GM12878 (cell line): Measurements from ENCODE around the gene RTF1. TPM values are rescaled to one million over a fixed set of nuclear protein-coding genes. Genes with fewer than 3 reads are reported as not detected.

Source experiments
- ATAC-seq: fragments of 200-7000 bp; cut with Tn5 transposase; 3 replicates; pipeline ENCODE4 v1.9.1; 2020; ENCODE audit warnings: mild to moderate bottlenecking, moderate library complexity
- BruUV-seq: library from RNA; stranded (reverse); fragments of 400-500 nt; replicated peaks from 2 replicates; lab custom pipeline; 2021; lab: Mats Ljungman, UMichigan
- CTCF ChIA-PET: fragments of 300-600 bp; sonication (Branson Sonifier 250); formaldehyde crosslinking; extraction: SDS; loops from one replicate; lab custom pipeline; 2021; ENCODE audit warnings: inconsistent platforms; lab: Yijun Ruan, JAX
- POLR2A ChIA-PET: fragments of 350-600 bp; formaldehyde crosslinking; extraction: SDS; loops from one replicate; lab custom pipeline; 2021; ENCODE audit warnings: inconsistent platforms; lab: Charles Lee
- RAD21 ChIA-PET: fragments of 300-600 bp; sonication (Branson Sonifier 250); formaldehyde crosslinking; loops from one replicate; lab custom pipeline; 2023; ENCODE audit warnings: antibody characterized with exemption; ENCODE audit not compliant: unreplicated experiment; lab: Charles Lee
- SMC1A ChIA-PET: fragments of 300-600 bp; sonication (Branson Sonifier 250); formaldehyde crosslinking; loops from one replicate; lab custom pipeline; 2023; ENCODE audit not compliant: unreplicated experiment, uncharacterized antibody; lab: Charles Lee
- DNase-seq: peaks from one replicate; pipeline ENCODE4 v3.0.0-alpha.2; 2011; ENCODE audit warnings: low read depth, low spot score
- FAIRE-seq: peaks from 3 replicates; lab custom pipeline; 2011; peaks lifted over from hg19 to GRCh38; lab: Jason Lieb, UNC
- H2AFZ ChIP-seq: 2 replicates; pipeline ENCODE4 v1.6.0; 2011; ENCODE audit warnings: low read depth, low read length, control low read depth; ENCODE audit not compliant: control insufficient read depth
- H3K27ac ChIP-seq: 2 replicates; pipeline ENCODE4 v1.5.1; 2011; ENCODE audit warnings: control low read depth; ENCODE audit not compliant: control insufficient read depth, insufficient read depth
- H3K27me3 ChIP-seq, 2 experiments: replicated peaks in 1 of 2; 2 replicates each; pipeline versions ENCODE4 v1.6.0 to v1.6.1; 2011; ENCODE audit warnings: low read length in 1 of 2; ENCODE audit not compliant: control insufficient read depth in 2 of 2, insufficient read depth in 2 of 2
- H3K36me3 ChIP-seq, 2 experiments: 2 replicates each; pipeline ENCODE4 v1.5.1; 2011; ENCODE audit warnings: low read length in 1 of 2; ENCODE audit not compliant: control insufficient read depth in 2 of 2, insufficient read depth in 2 of 2
- H3K4me1 ChIP-seq: 2 replicates; pipeline ENCODE4 v1.6.1; 2011; ENCODE audit warnings: mild to moderate bottlenecking, low read length, moderate library complexity, mixed read lengths; ENCODE audit not compliant: control insufficient read depth, insufficient read depth
- H3K4me2 ChIP-seq: 2 replicates; pipeline ENCODE4 v1.6.0; 2011; ENCODE audit warnings: control low read depth; ENCODE audit not compliant: control insufficient read depth, insufficient read depth
- H3K4me3 ChIP-seq: fragments of 200-600 bp; sonication (generic); 2 replicates; pipeline ENCODE4 v1.5.1; 2016
- H3K79me2 ChIP-seq: 2 replicates; pipeline ENCODE4 v1.6.0; 2011; ENCODE audit warnings: low read length; ENCODE audit not compliant: control insufficient read depth, insufficient read depth
- H3K9ac ChIP-seq: 2 replicates; pipeline ENCODE4 v1.8.0; 2011; ENCODE audit warnings: low read length, control low read depth, mixed read lengths; ENCODE audit not compliant: control insufficient read depth, insufficient read depth
- H3K9me3 ChIP-seq: replicated peaks from 3 replicates; pipeline ENCODE4 v1.5.1; 2011; ENCODE audit warnings: mild to moderate bottlenecking, low read length; ENCODE audit not compliant: control insufficient read depth, insufficient read depth
- H4K20me1 ChIP-seq: 2 replicates; pipeline ENCODE4 v1.6.0; 2011; ENCODE audit not compliant: control insufficient read depth, insufficient read depth
- BACH1 ChIP-seq: fragments of 450-650 bp; IDR thresholded peaks from 2 replicates; pipeline ENCODE4 v1.6.1; 2017; ENCODE audit warnings: mild to moderate bottlenecking, borderline replicate concordance
- BMI1 ChIP-seq: fragments of 450-650 bp; IDR thresholded peaks from 2 replicates; pipeline ENCODE4 v1.6.1; 2016; ENCODE audit warnings: mild to moderate bottlenecking, moderate library complexity, borderline replicate concordance
- EED ChIP-seq: sonication (generic); IDR thresholded peaks from 2 replicates; pipeline ENCODE4 v1.6.1; 2016; ENCODE audit warnings: antibody characterized with exemption, low read depth
- EZH2 ChIP-seq: IDR thresholded peaks from 2 replicates; pipeline ENCODE4 v1.6.1; 2012; ENCODE audit warnings: low read depth, mild to moderate bottlenecking, control low read depth, inconsistent platforms, low read length, borderline replicate concordance; ENCODE audit not compliant: control insufficient read depth
- IRF5 ChIP-seq: fragments of 450-650 bp; IDR thresholded peaks from 2 replicates; pipeline ENCODE4 v1.6.1; 2017; ENCODE audit warnings: borderline replicate concordance
- MTA2 ChIP-seq: fragments of 450-650 bp; IDR thresholded peaks from 2 replicates; pipeline ENCODE4 v1.6.1; 2016; ENCODE audit warnings: low read depth, mild to moderate bottlenecking, moderate library complexity
- NR2C1 ChIP-seq: fragments of 450-650 bp; IDR thresholded peaks from 2 replicates; pipeline ENCODE4 v1.6.1; 2017; ENCODE audit warnings: antibody characterized with exemption, mild to moderate bottlenecking, moderate library complexity
- POLR2AphosphoS5 ChIP-seq: IDR thresholded peaks from 2 replicates; pipeline ENCODE4 v1.6.1; 2011; ENCODE audit warnings: mild to moderate bottlenecking, low read length, inconsistent platforms
- SMAD5 ChIP-seq: IDR thresholded peaks from 2 replicates; pipeline ENCODE4 v1.6.1; 2016; ENCODE audit warnings: antibody characterized with exemption, low read depth
- ZBED1 ChIP-seq: IDR thresholded peaks from 2 replicates; pipeline ENCODE4 v1.6.1; 2016; ENCODE audit warnings: borderline replicate concordance
- WGBS: methylation state at CpG from one replicate; pipeline ENCODE4 v1.1.6; 2016; ENCODE audit warnings: low lambda C conversion rate; ENCODE audit not compliant: insufficient replicate concordance, insufficient coverage; ENCODE audit errors: missing lambda C conversion rate; 5-methylcytosine and 5-hydroxymethylcytosine counted together
- in situ Hi-C: fragments of 300-500 bp; cut with MboI; formaldehyde crosslinking; loops from 9 replicates; pipeline ENCODE4 v1.14.3; 2018; ENCODE audit warnings: mixed read lengths
- intact Hi-C: fragments of 100-400 bp; cut with micrococcal nuclease; formaldehyde crosslinking; loops from one replicate; pipeline ENCODE4 v1.14.2; 2022; ENCODE audit not compliant: unreplicated experiment
- polyA plus RNA-seq, 11 experiments: library from polyadenylated mRNA; depleted of rRNA in 4 of 11; unstranded in 6 of 11; stranded (reverse) in 5 of 11; fragments of >200 nt; fragmentation: Nextera tagmentation in 4 of 11; fragmentation: Illumina TruSeq in 1 of 11; extraction: Ambion mirVana in 4 of 11; extraction: Trizol in 1 of 11; gene quantifications; 1 replicate in 1 of 11; 2 replicates in 10 of 11; pipeline versions ENCODE4 v1.2.1 to v1.2.3, GENCODE V29; 2011 to 2016; ENCODE audit warnings: inconsistent platforms in 2 of 11, missing spikeins in 2 of 11, low read depth in 1 of 11
- total RNA-seq, 4 experiments: library from RNA; depleted of rRNA in 3 of 4; stranded (reverse); fragments of >200 nt in 3 of 4; fragmentation: Illumina TruSeq in 1 of 4; extraction: Trizol in 1 of 4; gene quantifications; 2 replicates each; pipeline versions ENCODE4 v1.2.1 to v1.2.3, GENCODE V29; 2013 to 2021
- TF ChIP-seq, protein P1 (sequence below): fragments of 450-650 bp; IDR thresholded peaks from 2 replicates; pipeline ENCODE4 v1.6.1; 2018; ENCODE audit warnings: borderline replicate concordance, mild to moderate bottlenecking; ENCODE audit not compliant: partially characterized antibody

The RTF1 gene
- total and polyA plus RNA-seq, 10 of the 15 experiments (the other 5 are each of a cell fraction or from before 2014, with no cell fraction given), result 7.2 to 67.9 (median 32.3) TPM

DNA sequence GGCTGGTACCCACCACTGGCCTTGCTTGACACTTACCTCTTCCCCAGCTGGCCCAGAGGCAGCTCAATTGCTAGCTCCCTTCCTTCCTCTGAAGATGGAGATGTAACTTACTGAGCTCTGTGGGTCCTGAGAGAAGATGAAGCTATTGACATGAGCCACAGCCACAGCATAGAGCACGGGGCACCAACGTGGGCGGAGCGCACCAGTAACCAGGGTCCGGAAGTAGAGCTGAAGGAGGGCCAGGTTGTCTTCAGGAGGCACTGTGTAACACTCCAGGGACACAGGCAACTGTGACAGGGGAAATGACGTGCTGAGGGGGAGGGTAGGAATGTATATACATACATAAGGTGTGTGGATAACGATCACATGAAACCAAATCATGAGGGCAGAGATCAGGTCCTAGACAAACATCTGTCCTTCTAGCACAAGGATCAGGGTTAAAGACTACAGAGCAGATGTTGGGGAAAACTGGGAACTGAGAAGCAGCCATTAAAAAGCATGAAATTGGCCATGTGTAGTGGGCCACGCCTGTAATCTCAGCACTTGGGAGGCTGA is 101.1 kb downstream of the RTF1 start:
- H2AFZ ChIP-seq, result no peak overlapping the region
- H3K79me2 ChIP-seq, result no peaks in the 10 kb centered on the region
- peaks cover 0 to 3% of the 10 kb centered on the region in 2 experiments; a peak in 2 of 4 replicates for H3K27me3 ChIP-seq
- no peak for TF ChIP-seq SMAD5
- TF ChIP-seq EZH2, result no peak
- no peak for TF ChIP-seq NR2C1
- TF ChIP-seq POLR2AphosphoS5, result no peak
- TF ChIP-seq IRF5, result no peak
- in situ Hi-C loops, result no loop called here
- intact Hi-C loops, result no loop called here
- no peak overlapping the region for H3K4me2 ChIP-seq
- H4K20me1 ChIP-seq, result no peaks in the 10 kb centered on the region
- peaks cover 13% of the 10 kb centered on the region for H3K4me1 ChIP-seq
- no peaks in the 10 kb centered on the region for H3K9me3 ChIP-seq
- DNase-seq, result no peak
- no peak for FAIRE-seq
- ChIA-PET CTCF (interaction anchor here (4.9 kb wide), 1 partner anchor 52 kb away, joined by 17 read pairs; no protein-coding TSS in a partner anchor), POLR2A (interaction anchor here (0.6 kb wide), 1 partner anchor 189 kb away, joined by 13 read pairs; no protein-coding TSS in a partner anchor), SMC1A (interaction anchor here (0.5 to 1.9 kb wide), 2 partner anchors 52 to 84 kb away, joined by 3 to 4 read pairs; no protein-coding TSS in a partner anchor), RAD21 (no interaction called here)
- no peak for ATAC-seq
- no TSS peak for BruUV-seq
- no peak overlapping the region for H3K4me3 ChIP-seq
- peaks cover 0 to 3% of the 10 kb centered on the region in 2 experiments; a peak in 1 of 4 replicates for H3K36me3 ChIP-seq
- no peak overlapping the region for H3K27ac ChIP-seq
- 91% methylated on average over 8 of the region's 8 CpGs for WGBS
- H3K9ac ChIP-seq, result no peak overlapping the region

- RAD21 ChIA-PET, result no interaction called here
Observed at GRCh38 chr15:41520636-41521035, 103.7 kb downstream of the RTF1 start.

More at GRCh38 chr15:41520636-41521035, 103.7 kb downstream of the RTF1 start:
- TF ChIP-seq EED, result no peak
- no peak for TF ChIP-seq BACH1
- TF ChIP-seq MTA2, result no peak
- TF ChIP-seq, protein P1, sequence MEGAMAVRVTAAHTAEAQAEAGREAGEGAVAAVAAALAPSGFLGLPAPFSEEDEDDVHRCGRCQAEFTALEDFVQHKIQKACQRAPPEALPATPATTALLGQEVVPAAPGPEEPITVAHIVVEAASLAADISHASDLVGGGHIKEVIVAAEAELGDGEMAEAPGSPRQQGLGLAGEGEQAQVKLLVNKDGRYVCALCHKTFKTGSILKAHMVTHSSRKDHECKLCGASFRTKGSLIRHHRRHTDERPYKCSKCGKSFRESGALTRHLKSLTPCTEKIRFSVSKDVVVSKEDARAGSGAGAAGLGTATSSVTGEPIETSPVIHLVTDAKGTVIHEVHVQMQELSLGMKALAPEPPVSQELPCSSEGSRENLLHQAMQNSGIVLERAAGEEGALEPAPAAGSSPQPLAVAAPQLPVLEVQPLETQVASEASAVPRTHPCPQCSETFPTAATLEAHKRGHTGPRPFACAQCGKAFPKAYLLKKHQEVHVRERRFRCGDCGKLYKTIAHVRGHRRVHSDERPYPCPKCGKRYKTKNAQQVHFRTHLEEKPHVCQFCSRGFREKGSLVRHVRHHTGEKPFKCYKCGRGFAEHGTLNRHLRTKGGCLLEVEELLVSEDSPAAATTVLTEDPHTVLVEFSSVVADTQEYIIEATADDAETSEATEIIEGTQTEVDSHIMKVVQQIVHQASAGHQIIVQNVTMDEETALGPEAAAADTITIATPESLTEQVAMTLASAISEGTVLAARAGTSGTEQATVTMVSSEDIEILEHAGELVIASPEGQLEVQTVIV, result no peak
- no peak for TF ChIP-seq ZBED1
- no peak for TF ChIP-seq BMI1
- 92% methylated on average over 17 of the region's 17 CpGs for WGBS
- Histone ChIP-seq H3K9ac (no peak overlapping the region), H3K9me3 (no peaks in the 10 kb centered on the region), H3K27ac (no peak overlapping the region), H3K27me3 (no peaks in the 10 kb centered on the region), H3K4me1 (no peaks in the 10 kb centered on the region), H3K79me2 (no peaks in the 10 kb centered on the region), H3K36me3 (peaks cover 0 to 3% of the 10 kb centered on the region in 2 experiments; a peak in 1 of 4 replicates), H3K4me2 (no peak overlapping the region), H2AFZ (no peak overlapping the region), H4K20me1 (no peaks in the 10 kb centered on the region), H3K4me3 (no peak overlapping the region)
- ChIA-PET POLR2A (no interaction called here), SMC1A (no interaction called here), CTCF (no interaction called here)
- FAIRE-seq (no peak), DNase-seq (no peak), ATAC-seq (no peak)
- in situ Hi-C loops (no loop called here), intact Hi-C loops (no loop called here)
- no TSS peak for BruUV-seq
